ENCODE data around the gene GSG1L.

DNA sequence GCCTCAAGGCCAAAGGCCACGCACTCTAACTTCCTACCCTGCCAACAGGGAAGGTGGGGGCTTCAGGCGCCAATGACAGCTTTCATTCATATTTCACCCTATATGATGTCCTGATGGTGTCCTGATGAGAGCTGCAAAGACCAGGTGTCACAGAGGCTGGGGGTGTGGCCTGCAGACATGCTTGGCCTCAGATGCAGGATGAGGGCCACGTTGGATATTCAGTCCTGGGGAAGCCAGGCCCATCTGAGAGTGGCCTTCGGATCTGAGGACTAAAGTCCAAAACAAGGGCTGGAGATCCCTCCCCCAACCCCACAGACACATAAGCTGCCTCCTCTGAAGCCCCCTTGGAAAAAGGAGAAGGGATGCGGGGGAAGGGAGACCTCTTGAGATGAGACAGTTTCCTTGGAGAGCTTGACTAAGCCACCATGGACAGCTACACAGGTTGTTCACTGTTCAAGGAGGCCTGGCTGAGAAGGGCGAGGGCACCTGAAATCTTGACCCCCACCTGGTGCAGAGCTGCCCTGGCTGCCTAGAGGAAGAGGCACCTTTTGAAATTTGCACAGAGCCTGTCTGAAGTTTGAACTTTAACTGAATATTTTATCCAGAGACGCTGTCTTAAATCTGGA, 24.3 kb upstream of the GSG1L start:
- TF ChIP-seq TAF1 (conservative IDR thresholded peaks at IDR 0.05) (no peak), CTCF (IDR thresholded peaks at IDR 0.05; ENCODE audit: low read depth, low read length, missing input control) (no peak), SP1 (IDR thresholded peaks at IDR 0.05) (no peak), GABPA (IDR thresholded peaks at IDR 0.05 in 1 of 2, conservative IDR thresholded peaks at IDR 0.05 in 1 of 2) (no peak), RAD21 (IDR thresholded peaks at IDR 0.05) (no peak), JUND (IDR thresholded peaks at IDR 0.05) (no peak), YY1 (IDR thresholded peaks at IDR 0.05) (no peak), REST (IDR thresholded peaks at IDR 0.05) (peak; percentile 81)
- TF ChIP-seq, protein P1, sequence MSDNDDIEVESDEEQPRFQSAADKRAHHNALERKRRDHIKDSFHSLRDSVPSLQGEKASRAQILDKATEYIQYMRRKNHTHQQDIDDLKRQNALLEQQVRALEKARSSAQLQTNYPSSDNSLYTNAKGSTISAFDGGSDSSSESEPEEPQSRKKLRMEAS (IDR thresholded peaks at IDR 0.05), result no peak
- TF ChIP-seq, protein P2, sequence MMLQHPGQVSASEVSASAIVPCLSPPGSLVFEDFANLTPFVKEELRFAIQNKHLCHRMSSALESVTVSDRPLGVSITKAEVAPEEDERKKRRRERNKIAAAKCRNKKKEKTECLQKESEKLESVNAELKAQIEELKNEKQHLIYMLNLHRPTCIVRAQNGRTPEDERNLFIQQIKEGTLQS (IDR thresholded peaks at IDR 0.05), result no peak
- TF ChIP-seq, protein P3, sequence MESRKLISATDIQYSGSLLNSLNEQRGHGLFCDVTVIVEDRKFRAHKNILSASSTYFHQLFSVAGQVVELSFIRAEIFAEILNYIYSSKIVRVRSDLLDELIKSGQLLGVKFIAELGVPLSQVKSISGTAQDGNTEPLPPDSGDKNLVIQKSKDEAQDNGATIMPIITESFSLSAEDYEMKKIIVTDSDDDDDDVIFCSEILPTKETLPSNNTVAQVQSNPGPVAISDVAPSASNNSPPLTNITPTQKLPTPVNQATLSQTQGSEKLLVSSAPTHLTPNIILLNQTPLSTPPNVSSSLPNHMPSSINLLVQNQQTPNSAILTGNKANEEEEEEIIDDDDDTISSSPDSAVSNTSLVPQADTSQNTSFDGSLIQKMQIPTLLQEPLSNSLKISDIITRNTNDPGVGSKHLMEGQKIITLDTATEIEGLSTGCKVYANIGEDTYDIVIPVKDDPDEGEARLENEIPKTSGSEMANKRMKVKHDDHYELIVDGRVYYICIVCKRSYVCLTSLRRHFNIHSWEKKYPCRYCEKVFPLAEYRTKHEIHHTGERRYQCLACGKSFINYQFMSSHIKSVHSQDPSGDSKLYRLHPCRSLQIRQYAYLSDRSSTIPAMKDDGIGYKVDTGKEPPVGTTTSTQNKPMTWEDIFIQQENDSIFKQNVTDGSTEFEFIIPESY (IDR thresholded peaks at IDR 0.05), result no peak
